SK-N-MC (cell line): ENCODE data around the gene MTX1.

Experiments used
- EZH2 ChIP-seq: fragments of 200-600 bp; sonication (generic); IDR thresholded peaks from one replicate; pipeline ENCODE4 v1.6.1; 2017; ENCODE audit warnings: antibody characterized with exemption
- FOXP2 ChIP-seq: optimal IDR thresholded peaks from 2 replicates; pipeline ENCODE3; 2011; ENCODE audit warnings: mild to moderate bottlenecking, moderate library complexity; ENCODE audit not compliant: insufficient read depth; ENCODE audit errors: extremely low read length, control extremely low read depth
- POLR2AphosphoS5 ChIP-seq: IDR thresholded peaks from 2 replicates; pipeline ENCODE4 v1.6.1; 2012; ENCODE audit warnings: mild to moderate bottlenecking, low read depth, low read length, borderline replicate concordance

- TF ChIP-seq POLR2AphosphoS5 (no peak), EZH2 (no peak), FOXP2 (no peak)
Observed at GRCh38 chr1:155236451-155236850, 28.0 kb downstream of the MTX1 start.
